K562 (cell line): ENCODE results near the gene GPATCH11. TPM values are rescaled to one million over a fixed set of nuclear protein-coding genes. Genes with fewer than 3 reads are reported as not detected.

Source experiments
- CEBPG ChIP-seq, 3 experiments: fragments of 200-800 bp in 1 of 3; sonication (Bioruptor generic) in 1 of 3; sonication (generic) in 1 of 3; formaldehyde crosslinking in 1 of 3; IDR thresholded peaks in 2 of 3; conservative IDR thresholded peaks in 1 of 3; 2 replicates each; pipeline versions ENCODE4 v1.6.1 to v1.8.0; 2016 to 2022; ENCODE audit warnings: missing compliant biosample characterization in 2 of 3, missing genetic modification characterization in 2 of 3, mild to moderate bottlenecking in 1 of 3, missing genetic modification reagents in 1 of 3
- CREBBP ChIP-seq: IDR thresholded peaks from one replicate; pipeline ENCODE4 v1.6.1; 2012; ENCODE audit warnings: low read depth, mild to moderate bottlenecking, control low read depth, inconsistent platforms, low read length
- L3MBTL2 ChIP-seq: fragments of 450-650 bp; IDR thresholded peaks from 2 replicates; pipeline ENCODE4 v1.6.1; 2016; ENCODE audit warnings: mild to moderate bottlenecking, moderate library complexity
- NCOA6 ChIP-seq: fragments of 450-650 bp; IDR thresholded peaks from 2 replicates; pipeline ENCODE4 v1.6.1; 2017; ENCODE audit warnings: mild to moderate bottlenecking
- POLR3G ChIP-seq: IDR thresholded peaks from 2 replicates; pipeline ENCODE4 v1.6.1; 2011; ENCODE audit not compliant: insufficient read length, insufficient replicate concordance; ENCODE audit errors: extremely low read depth
- PPARD ChIP-seq: fragments of 250-450 bp; sonication (Bioruptor Pico); IDR thresholded peaks from 2 replicates; pipeline ENCODE4 v1.8.0; 2022; ENCODE audit warnings: inconsistent platforms, mild to moderate bottlenecking, moderate library complexity
- ZNF316 ChIP-seq: fragments of 450-650 bp; IDR thresholded peaks from 2 replicates; pipeline ENCODE4 v1.6.1; 2016
- ZNF431 ChIP-seq: sonication (generic); formaldehyde crosslinking; IDR thresholded peaks from 2 replicates; pipeline ENCODE4 v1.8.0; 2022; ENCODE audit warnings: mild to moderate bottlenecking, missing genetic modification reagents
- ZNF445 ChIP-seq: fragments of 250-450 bp; sonication (Bioruptor Pico); IDR thresholded peaks from 2 replicates; pipeline ENCODE4 v1.4.0; 2020; ENCODE audit warnings: low read depth, mild to moderate bottlenecking, moderate library complexity
- ZNF668 ChIP-seq: fragments of 250-450 bp; sonication (Bioruptor Pico); IDR thresholded peaks from 2 replicates; pipeline ENCODE4 v1.8.0; 2022; ENCODE audit warnings: mild to moderate bottlenecking, inconsistent platforms
- polyA plus RNA-seq, 8 experiments: library from polyadenylated mRNA; depleted of rRNA in 4 of 8; stranded (reverse) in 5 of 8; unstranded in 3 of 8; fragments of >200 nt; fragmentation: Nextera tagmentation in 2 of 8; fragmentation: Illumina TruSeq in 1 of 8; extraction: Ambion mirVana in 2 of 8; extraction: Trizol in 1 of 8; gene quantifications; 2 replicates each; pipeline versions ENCODE4 v1.2.1 to v1.2.3, GENCODE V29; 2011 to 2014; ENCODE audit warnings: inconsistent platforms in 1 of 8, missing spikeins in 1 of 8
- total RNA-seq, 7 experiments: library from RNA; depleted of rRNA in 6 of 7; stranded (reverse); fragments of >200 nt in 6 of 7; fragmentation: Illumina TruSeq in 2 of 7; extraction: Trizol in 2 of 7; gene quantifications; 2 replicates each; pipeline versions ENCODE4 v1.2.1 to v1.2.3, GENCODE V29; 2011 to 2021; ENCODE audit warnings: low replicate concordance in 1 of 7
- TF ChIP-seq, protein P1 (sequence below), 2 experiments: fragments of 450-650 bp; IDR thresholded peaks; 2 replicates each; pipeline ENCODE4 v1.6.1; 2018; ENCODE audit warnings: mild to moderate bottlenecking in 2 of 2, low read depth in 1 of 2; ENCODE audit not compliant: partially characterized antibody in 2 of 2
- TF ChIP-seq, protein P2 (sequence below): fragments of 450-650 bp; IDR thresholded peaks from one replicate; pipeline ENCODE4 v1.6.1; 2018; ENCODE audit warnings: mild to moderate bottlenecking, moderate library complexity; ENCODE audit not compliant: partially characterized antibody
- TF ChIP-seq, protein P3 (sequence below): fragments of 450-650 bp; formaldehyde crosslinking; IDR thresholded peaks from 2 replicates; pipeline ENCODE4 v1.4.0; 2022; ENCODE audit warnings: missing genetic modification characterization
- TF ChIP-seq, protein P4 (sequence below): sonication (generic); formaldehyde crosslinking; IDR thresholded peaks from 2 replicates; pipeline ENCODE4 v1.5.0; 2020; ENCODE audit warnings: missing genetic modification reagents
- TF ChIP-seq, protein P5 (sequence below): fragments of 200-800 bp; sonication (Bioruptor generic); IDR thresholded peaks from 2 replicates; pipeline ENCODE4 v1.6.1; 2016; ENCODE audit warnings: missing genetic modification characterization, missing compliant biosample characterization

GPATCH11 gene
- total and polyA plus RNA-seq, 9 of the 15 experiments (the other 6 are each of a cell fraction or from before 2014, with no cell fraction given), result 7.9 to 23.9 (median 15.2) TPM

DNA sequence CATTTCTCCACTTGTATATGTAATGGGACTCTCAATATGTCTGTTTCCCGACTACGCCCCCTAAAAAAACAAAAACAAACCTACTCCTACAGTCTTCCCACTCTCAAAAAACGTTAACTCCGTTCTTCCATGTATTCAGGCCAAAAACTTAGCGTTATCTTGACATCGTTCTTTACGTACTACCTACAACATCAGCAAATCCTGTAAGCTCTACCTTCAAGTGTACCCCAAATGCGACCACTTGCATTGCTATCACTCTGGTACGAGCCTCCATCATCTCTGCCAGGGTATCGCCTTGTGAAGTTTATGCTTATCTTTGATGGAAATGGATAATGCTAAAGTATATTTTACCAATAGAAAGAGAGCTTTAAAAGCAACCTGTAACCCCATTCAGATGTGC lies 479 bp downstream of the GPATCH11 start (continued):
- TF ChIP-seq, protein P1, sequence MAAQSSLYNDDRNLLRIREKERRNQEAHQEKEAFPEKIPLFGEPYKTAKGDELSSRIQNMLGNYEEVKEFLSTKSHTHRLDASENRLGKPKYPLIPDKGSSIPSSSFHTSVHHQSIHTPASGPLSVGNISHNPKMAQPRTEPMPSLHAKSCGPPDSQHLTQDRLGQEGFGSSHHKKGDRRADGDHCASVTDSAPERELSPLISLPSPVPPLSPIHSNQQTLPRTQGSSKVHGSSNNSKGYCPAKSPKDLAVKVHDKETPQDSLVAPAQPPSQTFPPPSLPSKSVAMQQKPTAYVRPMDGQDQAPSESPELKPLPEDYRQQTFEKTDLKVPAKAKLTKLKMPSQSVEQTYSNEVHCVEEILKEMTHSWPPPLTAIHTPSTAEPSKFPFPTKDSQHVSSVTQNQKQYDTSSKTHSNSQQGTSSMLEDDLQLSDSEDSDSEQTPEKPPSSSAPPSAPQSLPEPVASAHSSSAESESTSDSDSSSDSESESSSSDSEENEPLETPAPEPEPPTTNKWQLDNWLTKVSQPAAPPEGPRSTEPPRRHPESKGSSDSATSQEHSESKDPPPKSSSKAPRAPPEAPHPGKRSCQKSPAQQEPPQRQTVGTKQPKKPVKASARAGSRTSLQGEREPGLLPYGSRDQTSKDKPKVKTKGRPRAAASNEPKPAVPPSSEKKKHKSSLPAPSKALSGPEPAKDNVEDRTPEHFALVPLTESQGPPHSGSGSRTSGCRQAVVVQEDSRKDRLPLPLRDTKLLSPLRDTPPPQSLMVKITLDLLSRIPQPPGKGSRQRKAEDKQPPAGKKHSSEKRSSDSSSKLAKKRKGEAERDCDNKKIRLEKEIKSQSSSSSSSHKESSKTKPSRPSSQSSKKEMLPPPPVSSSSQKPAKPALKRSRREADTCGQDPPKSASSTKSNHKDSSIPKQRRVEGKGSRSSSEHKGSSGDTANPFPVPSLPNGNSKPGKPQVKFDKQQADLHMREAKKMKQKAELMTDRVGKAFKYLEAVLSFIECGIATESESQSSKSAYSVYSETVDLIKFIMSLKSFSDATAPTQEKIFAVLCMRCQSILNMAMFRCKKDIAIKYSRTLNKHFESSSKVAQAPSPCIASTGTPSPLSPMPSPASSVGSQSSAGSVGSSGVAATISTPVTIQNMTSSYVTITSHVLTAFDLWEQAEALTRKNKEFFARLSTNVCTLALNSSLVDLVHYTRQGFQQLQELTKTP (IDR thresholded peaks at IDR 0.05; ENCODE audit: low read depth in 1 of 2, partially characterized antibody in 2 of 2), result peak in 1 of 2 experiments; percentile 29
- TF ChIP-seq, protein P2, sequence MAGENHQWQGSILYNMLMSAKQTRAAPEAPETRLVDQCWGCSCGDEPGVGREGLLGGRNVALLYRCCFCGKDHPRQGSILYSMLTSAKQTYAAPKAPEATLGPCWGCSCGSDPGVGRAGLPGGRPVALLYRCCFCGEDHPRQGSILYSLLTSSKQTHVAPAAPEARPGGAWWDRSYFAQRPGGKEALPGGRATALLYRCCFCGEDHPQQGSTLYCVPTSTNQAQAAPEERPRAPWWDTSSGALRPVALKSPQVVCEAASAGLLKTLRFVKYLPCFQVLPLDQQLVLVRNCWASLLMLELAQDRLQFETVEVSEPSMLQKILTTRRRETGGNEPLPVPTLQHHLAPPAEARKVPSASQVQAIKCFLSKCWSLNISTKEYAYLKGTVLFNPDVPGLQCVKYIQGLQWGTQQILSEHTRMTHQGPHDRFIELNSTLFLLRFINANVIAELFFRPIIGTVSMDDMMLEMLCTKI, result no peak
- TF ChIP-seq CEBPG (CRISPR knock-in tag; IDR thresholded peaks at IDR 0.05) (no peak), CEBPG (tag; conservative IDR thresholded peaks at IDR 0.05 in 1 of 2, IDR thresholded peaks at IDR 0.05 in 1 of 2) (no peak), ZNF668 (CRISPR knock-in tag) (no peak), CREBBP (no peak), PPARD (CRISPR knock-in tag) (no peak), ZNF445 (no peak), NCOA6 (0 out of 2 replicates have a peak, but pooled peaks have one; percentile 8), ZNF316 (peak; percentile 25; the same call in 1 of the 2 replicates), ZNF431 (no peak), POLR3G (no peak), L3MBTL2 (no peak)
- TF ChIP-seq, protein P3, sequence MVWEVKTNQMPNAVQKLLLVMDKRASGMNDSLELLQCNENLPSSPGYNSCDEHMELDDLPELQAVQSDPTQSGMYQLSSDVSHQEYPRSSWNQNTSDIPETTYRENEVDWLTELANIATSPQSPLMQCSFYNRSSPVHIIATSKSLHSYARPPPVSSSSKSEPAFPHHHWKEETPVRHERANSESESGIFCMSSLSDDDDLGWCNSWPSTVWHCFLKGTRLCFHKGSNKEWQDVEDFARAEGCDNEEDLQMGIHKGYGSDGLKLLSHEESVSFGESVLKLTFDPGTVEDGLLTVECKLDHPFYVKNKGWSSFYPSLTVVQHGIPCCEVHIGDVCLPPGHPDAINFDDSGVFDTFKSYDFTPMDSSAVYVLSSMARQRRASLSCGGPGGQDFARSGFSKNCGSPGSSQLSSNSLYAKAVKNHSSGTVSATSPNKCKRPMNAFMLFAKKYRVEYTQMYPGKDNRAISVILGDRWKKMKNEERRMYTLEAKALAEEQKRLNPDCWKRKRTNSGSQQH (CRISPR knock-in tag), result 0 out of 2 replicates have a peak, but pooled peaks have one; percentile 5
- TF ChIP-seq, protein P4, sequence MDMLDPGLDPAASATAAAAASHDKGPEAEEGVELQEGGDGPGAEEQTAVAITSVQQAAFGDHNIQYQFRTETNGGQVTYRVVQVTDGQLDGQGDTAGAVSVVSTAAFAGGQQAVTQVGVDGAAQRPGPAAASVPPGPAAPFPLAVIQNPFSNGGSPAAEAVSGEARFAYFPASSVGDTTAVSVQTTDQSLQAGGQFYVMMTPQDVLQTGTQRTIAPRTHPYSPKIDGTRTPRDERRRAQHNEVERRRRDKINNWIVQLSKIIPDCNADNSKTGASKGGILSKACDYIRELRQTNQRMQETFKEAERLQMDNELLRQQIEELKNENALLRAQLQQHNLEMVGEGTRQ (CRISPR knock-in tag), result no peak
- TF ChIP-seq, protein P5, sequence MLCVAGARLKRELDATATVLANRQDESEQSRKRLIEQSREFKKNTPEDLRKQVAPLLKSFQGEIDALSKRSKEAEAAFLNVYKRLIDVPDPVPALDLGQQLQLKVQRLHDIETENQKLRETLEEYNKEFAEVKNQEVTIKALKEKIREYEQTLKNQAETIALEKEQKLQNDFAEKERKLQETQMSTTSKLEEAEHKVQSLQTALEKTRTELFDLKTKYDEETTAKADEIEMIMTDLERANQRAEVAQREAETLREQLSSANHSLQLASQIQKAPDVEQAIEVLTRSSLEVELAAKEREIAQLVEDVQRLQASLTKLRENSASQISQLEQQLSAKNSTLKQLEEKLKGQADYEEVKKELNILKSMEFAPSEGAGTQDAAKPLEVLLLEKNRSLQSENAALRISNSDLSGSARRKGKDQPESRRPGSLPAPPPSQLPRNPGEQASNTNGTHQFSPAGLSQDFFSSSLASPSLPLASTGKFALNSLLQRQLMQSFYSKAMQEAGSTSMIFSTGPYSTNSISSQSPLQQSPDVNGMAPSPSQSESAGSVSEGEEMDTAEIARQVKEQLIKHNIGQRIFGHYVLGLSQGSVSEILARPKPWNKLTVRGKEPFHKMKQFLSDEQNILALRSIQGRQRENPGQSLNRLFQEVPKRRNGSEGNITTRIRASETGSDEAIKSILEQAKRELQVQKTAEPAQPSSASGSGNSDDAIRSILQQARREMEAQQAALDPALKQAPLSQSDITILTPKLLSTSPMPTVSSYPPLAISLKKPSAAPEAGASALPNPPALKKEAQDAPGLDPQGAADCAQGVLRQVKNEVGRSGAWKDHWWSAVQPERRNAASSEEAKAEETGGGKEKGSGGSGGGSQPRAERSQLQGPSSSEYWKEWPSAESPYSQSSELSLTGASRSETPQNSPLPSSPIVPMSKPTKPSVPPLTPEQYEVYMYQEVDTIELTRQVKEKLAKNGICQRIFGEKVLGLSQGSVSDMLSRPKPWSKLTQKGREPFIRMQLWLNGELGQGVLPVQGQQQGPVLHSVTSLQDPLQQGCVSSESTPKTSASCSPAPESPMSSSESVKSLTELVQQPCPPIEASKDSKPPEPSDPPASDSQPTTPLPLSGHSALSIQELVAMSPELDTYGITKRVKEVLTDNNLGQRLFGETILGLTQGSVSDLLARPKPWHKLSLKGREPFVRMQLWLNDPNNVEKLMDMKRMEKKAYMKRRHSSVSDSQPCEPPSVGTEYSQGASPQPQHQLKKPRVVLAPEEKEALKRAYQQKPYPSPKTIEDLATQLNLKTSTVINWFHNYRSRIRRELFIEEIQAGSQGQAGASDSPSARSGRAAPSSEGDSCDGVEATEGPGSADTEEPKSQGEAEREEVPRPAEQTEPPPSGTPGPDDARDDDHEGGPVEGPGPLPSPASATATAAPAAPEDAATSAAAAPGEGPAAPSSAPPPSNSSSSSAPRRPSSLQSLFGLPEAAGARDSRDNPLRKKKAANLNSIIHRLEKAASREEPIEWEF (CRISPR knock-in tag), result no peak
